Thyroid gland (tissue), 4 donors: ENCODE measurements around the gene DNAAF2. TPM values are rescaled to one million over a fixed set of nuclear protein-coding genes. Genes with fewer than 3 reads are reported as not detected.

Experiments
- DNase-seq, 2 donors: peaks; one replicate each; pipeline ENCODE4 v3.0.0-alpha.2; 2019
- H3K27ac ChIP-seq, 3 donors: fragments of 200-600 bp; sonication (generic); 1 replicate in 2 of 3; 2 replicates in 1 of 3; pipeline ENCODE4 v1.5.1; 2016 to 2019; ENCODE audit warnings: mild to moderate bottlenecking in 1 of 3, moderate library complexity in 1 of 3
- H3K27me3 ChIP-seq: fragments of 200-600 bp; sonication (generic); one replicate; pipeline ENCODE4 v1.5.1; 2019
- H3K36me3 ChIP-seq, 2 donors: fragments of 200-600 bp; sonication (generic); one replicate each; pipeline ENCODE4 v1.5.1; 2016 to 2019
- H3K4me1 ChIP-seq, 2 donors: fragments of 200-600 bp; sonication (generic); one replicate each; pipeline ENCODE4 v1.5.1; 2017 to 2019
- H3K4me3 ChIP-seq, 3 donors: fragments of 200-600 bp; sonication (generic); replicated peaks in 1 of 3; 1 replicate in 2 of 3; 2 replicates in 1 of 3; pipeline ENCODE4 v1.5.1; 2016; ENCODE audit warnings: mild to moderate bottlenecking in 1 of 3
- H3K9me3 ChIP-seq: fragments of 200-600 bp; sonication (generic); one replicate; pipeline ENCODE4 v1.5.1; 2017
- POLR2A ChIP-seq, 2 donors: fragments of 450-650 bp; IDR thresholded peaks; one replicate each; pipeline ENCODE4 v1.6.1; 2017; ENCODE audit warnings: antibody characterized with exemption in 2 of 2, mild to moderate bottlenecking in 2 of 2, moderate library complexity in 1 of 2
- WGBS, 2 donors: methylation state at CpG; one replicate each; pipeline ENCODE4 v1.1.5; 2017; 5-methylcytosine and 5-hydroxymethylcytosine counted together
- intact Hi-C: fragments of 100-400 bp; cut with DNase I; formaldehyde crosslinking; loops from one replicate; pipeline ENCODE4 v1.15.1; 2023
- total RNA-seq, 4 donors: library from RNA; depleted of rRNA; stranded (reverse); fragments of >200 nt; gene quantifications; one replicate each; pipeline ENCODE4 v1.2.3, GENCODE V29; 2016
- TF ChIP-seq, protein P1 (sequence below), 6 experiments: fragments of 200-600 bp in 3 of 6; fragments of 450-650 bp in 3 of 6; sonication (generic) in 3 of 6; IDR thresholded peaks; one replicate each; pipeline ENCODE4 v1.5.1; 2016 to 2019; ENCODE audit warnings: antibody characterized with exemption in 6 of 6, mild to moderate bottlenecking in 2 of 6, inconsistent platforms in 1 of 6, moderate library complexity in 1 of 6

The DNAAF2 gene
- total RNA-seq, 4 donors from 2014 or later: 5.6 to 15.3 (median 11.5) TPM

DNA sequence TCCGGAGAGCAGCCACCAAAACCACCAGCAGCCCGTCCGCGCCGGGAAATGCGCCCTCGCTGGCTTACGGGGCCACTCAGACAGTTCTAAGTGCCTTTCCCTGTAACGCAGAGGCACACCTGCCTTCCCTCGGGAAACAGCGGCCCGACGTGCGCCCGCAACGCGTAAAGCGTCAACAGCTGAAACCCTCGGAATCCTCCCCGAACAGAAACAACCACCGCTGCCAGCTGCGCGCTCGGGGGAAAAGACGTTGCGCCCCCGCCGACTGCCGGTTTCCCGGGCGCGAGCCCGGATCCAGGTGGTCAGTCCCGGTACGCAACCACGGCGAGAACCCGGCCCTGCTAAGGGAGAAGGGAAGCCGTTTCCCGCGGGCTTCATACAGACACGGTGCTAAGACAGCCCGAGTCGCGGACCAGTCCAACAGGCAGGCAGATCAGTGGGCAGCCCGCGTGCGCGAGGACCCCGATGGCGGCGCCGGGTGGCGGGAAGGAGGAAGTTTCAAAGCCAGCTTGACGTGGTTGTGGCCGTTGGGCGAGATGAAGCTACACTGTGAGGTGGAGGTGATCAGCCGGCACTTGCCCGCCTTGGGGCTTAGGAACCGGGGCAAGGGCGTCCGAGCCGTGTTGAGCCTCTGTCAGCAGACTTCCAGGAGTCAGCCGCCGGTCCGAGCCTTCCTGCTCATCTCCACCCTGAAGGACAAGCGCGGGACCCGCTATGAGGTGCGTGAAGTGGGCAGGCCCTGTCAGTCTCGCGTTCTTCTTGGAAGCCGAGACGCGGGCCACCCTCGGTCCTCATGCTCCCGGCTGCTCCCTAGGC lies 36.4 kb downstream of the DNAAF2 start, which contains the start of gene LRR1:
LRR1 (plus strand) TSS at position 456 of the 816 bp plus-strand sequence; CDS start at position 537, 81 bp downstream.
- H3K27me3 ChIP-seq: no peaks in the 10 kb centered on the region
- peak within 1 kb of the TSS; percentile 86 to 93 (median 92) for H3K27ac ChIP-seq
- 0% methylated on average over 53 of the region's 77 CpGs; no CpG with 5 or more reads in 1 of the 2 donors for WGBS, 2 donors
- no peaks in the 10 kb centered on the region for H3K36me3 ChIP-seq
- H3K4me3 ChIP-seq: peak within 1 kb of the TSS; percentile 47 to 67 (median 65)
- DNase-seq: peak; percentile 84 to 88
- peak in 1 of 2 donors; percentile 76 for TF ChIP-seq POLR2A (IDR thresholded peaks at IDR 0.05)
- TF ChIP-seq, protein P1, sequence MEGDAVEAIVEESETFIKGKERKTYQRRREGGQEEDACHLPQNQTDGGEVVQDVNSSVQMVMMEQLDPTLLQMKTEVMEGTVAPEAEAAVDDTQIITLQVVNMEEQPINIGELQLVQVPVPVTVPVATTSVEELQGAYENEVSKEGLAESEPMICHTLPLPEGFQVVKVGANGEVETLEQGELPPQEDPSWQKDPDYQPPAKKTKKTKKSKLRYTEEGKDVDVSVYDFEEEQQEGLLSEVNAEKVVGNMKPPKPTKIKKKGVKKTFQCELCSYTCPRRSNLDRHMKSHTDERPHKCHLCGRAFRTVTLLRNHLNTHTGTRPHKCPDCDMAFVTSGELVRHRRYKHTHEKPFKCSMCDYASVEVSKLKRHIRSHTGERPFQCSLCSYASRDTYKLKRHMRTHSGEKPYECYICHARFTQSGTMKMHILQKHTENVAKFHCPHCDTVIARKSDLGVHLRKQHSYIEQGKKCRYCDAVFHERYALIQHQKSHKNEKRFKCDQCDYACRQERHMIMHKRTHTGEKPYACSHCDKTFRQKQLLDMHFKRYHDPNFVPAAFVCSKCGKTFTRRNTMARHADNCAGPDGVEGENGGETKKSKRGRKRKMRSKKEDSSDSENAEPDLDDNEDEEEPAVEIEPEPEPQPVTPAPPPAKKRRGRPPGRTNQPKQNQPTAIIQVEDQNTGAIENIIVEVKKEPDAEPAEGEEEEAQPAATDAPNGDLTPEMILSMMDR (IDR thresholded peaks at IDR 0.05): peak in 1 of 6 experiments; percentile 13
- intact Hi-C loops: no loop called here
- H3K4me1 ChIP-seq: peaks cover 4 to 6% of the 10 kb centered on the region in 2 donors
- H3K9me3 ChIP-seq: no peaks in the 10 kb centered on the region

DNA sequence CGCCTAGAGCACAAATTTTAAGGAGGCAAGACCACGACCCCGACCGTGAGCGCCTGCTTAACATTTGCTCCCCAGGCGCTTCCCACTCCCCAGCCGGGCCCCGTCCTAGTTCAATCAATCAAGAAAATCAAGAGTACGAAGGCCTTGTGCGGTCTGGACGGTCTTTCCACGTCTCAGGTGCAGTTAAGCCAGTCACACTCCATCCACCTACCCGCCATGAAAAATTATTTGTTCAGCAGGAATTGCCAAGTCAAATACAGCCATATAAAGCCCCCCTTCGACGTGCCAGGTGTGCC lies 36.9 kb downstream of the DNAAF2 start:
- intact Hi-C loops: no loop called here
- DNase-seq: no peak
- H3K4me3 ChIP-seq: peak overlapping the region; percentile 47 to 67 (median 65)

DNA sequence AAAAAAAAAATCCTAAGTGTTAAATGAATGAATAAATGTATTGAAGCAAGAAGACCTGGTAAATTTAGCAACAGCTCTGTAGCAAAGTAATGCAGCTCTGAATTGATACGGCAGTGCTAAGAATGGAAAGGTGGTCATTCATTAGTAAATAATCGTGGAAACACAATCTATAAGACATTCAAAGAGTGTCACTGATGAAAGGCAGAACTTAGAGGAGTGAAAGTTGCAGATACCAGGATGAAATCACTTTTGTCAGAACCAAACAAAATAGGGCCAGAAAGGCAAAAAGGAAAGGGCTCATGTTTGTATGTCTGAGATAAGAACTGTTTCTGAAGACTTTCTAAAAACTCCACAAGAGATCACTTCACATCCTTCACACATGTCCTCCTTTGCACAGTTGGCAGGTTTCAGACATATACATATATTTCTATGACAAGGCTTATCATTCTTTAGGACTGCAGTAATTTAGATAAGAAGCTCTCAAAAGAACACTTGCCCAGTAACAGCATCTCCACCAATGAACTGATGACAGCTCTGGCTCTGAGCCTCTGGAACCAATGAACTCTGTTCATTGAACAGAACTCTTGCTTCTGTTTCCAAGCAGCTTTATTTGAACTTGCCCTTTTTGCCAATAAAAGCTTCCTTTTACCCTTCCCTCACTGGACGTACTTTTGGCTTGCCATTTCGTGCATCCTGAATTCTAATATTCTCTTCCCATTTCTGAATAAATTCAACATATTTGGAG lies 40.5 kb downstream of the DNAAF2 start:
- WGBS, 2 donors: 48 to 49% methylated on average over 4 of the region's 4 CpGs
- Histone ChIP-seq H3K4me1 (peaks cover 4 to 6% of the 10 kb centered on the region in 2 donors), H3K4me3 (no peak overlapping the region), H3K27ac (no peak overlapping the region), H3K9me3 (no peaks in the 10 kb centered on the region), H3K27me3 (no peaks in the 10 kb centered on the region), H3K36me3 (no peaks in the 10 kb centered on the region)
- peak in 1 of 2 donors; percentile 25 for DNase-seq
- intact Hi-C loops: no loop called here
- TF ChIP-seq, protein P1 (IDR thresholded peaks at IDR 0.05): no peak
- TF ChIP-seq POLR2A (IDR thresholded peaks at IDR 0.05): no peak

More for the DNA sequence above, 36.9 kb downstream of the DNAAF2 start:
- Histone ChIP-seq H3K27ac (peak overlapping the region; percentile 86 to 93 (median 92)), H3K9me3 (no peaks in the 10 kb centered on the region), H3K36me3 (no peaks in the 10 kb centered on the region), H3K27me3 (no peaks in the 10 kb centered on the region), H3K4me1 (peaks cover 4 to 6% of the 10 kb centered on the region in 2 donors)
- 1% methylated on average over 13 to 15 of the region's 15 CpGs for WGBS, 2 donors
- TF ChIP-seq POLR2A (IDR thresholded peaks at IDR 0.05): no peak
- TF ChIP-seq, protein P1 (IDR thresholded peaks at IDR 0.05): no peak

DNA sequence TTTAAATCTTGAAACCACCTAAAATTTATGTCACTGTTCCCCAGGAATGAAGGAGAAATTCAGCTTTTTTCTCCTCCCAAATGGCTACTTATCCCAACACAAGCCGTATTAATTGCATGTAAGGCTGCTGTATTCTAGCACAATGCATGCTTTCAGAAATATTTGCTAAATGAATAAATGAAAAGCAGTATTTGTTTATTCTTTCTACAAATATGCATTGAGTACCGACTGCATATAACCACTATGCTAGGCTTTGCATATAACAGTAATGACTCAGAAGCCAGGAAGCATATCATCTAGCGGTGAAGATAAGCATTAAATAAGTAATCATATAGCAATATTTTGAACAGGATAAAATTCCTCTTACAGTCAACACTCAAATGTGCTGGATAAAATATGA lies 42.0 kb downstream of the DNAAF2 start:
- whole genome bisulfite sequencing, 2 donors: 91 to 95% methylated on average over 3 of the region's 3 CpGs
- no peaks in the 10 kb centered on the region for H3K9me3 ChIP-seq

DNA sequence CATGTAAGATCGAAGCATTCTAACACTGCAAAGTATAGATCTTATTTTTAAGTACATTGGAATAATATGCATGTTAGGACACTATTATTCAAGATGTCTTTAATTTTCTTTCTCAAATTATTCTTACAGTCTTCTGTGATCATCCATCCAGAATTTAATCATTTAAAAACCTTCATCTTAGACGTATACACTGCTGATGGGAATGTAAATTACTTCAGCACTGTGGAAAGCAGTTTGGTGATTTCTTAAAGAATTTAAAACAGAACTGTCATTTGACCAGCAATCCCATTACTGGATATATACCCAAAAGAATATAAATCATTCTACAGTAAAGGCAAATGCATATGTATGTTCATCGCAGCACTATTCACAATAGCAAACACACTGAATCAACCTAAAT lies 45.7 kb downstream of the DNAAF2 start:
- H3K4me3 ChIP-seq: no peak overlapping the region
- no peak for TF ChIP-seq POLR2A (IDR thresholded peaks at IDR 0.05)
- TF ChIP-seq, protein P1 (IDR thresholded peaks at IDR 0.05): no peak

More for the DNA sequence above, 42.0 kb downstream of the DNAAF2 start:
- H3K27me3 ChIP-seq: no peaks in the 10 kb centered on the region
- H3K4me3 ChIP-seq: no peak overlapping the region
- no peak for DNase-seq
- no peak for TF ChIP-seq POLR2A (IDR thresholded peaks at IDR 0.05)
- no peak overlapping the region for H3K27ac ChIP-seq
- intact Hi-C loops: no loop called here
- peaks cover 4 to 6% of the 10 kb centered on the region in 2 donors for H3K4me1 ChIP-seq
- no peaks in the 10 kb centered on the region for H3K36me3 ChIP-seq

More for the DNA sequence above, 45.7 kb downstream of the DNAAF2 start:
- intact Hi-C loops: no loop called here
- no peaks in the 10 kb centered on the region for H3K27me3 ChIP-seq
- no peaks in the 10 kb centered on the region for H3K9me3 ChIP-seq
- H3K36me3 ChIP-seq: peaks cover 0 to under 1% of the 10 kb centered on the region in 2 donors
- no peak for DNase-seq
- no peak overlapping the region for H3K27ac ChIP-seq
- H3K4me1 ChIP-seq: peaks cover 8% of the 10 kb centered on the region in 2 donors
- WGBS, 2 donors: 91 to 95% methylated on average over 3 of the region's 3 CpGs
